ENCODE results near the gene SPZ1. TPM values are rescaled to one million over a fixed set of nuclear protein-coding genes. Genes with fewer than 3 reads are reported as not detected.

Gene SPZ1
- total RNA-seq, 2 experiments from 2014 or later = not detected

GRCh38 chr5:80283360-80283759 lies 36.4 kb upstream of the SPZ1 start:
- Mint-ChIP-seq H3K9me3 (no peaks in the 10 kb centered on the region), H3K36me3 (ENCODE audit: low read depth) (no peaks in the 10 kb centered on the region), H3K4me1 (ENCODE audit: low read depth) (peaks cover 13% of the 10 kb centered on the region), H3K27ac (no peak overlapping the region), H3K4me3 (no peak overlapping the region), H3K27me3 (no peaks in the 10 kb centered on the region)
- CTCF ChIA-PET = no interaction called here
- Histone ChIP-seq H3K27me3 (ENCODE audit: control insufficient read depth in 1 of 2, insufficient read depth in 2 of 2, low read length in 2 of 2) (no peaks in the 10 kb centered on the region), H3K4me1 (ENCODE audit: insufficient read depth, low read length) (peaks cover 7% of the 10 kb centered on the region), H3K9me3 (ENCODE audit: control insufficient read depth in 1 of 2, insufficient read depth in 1 of 2, low read length in 2 of 2) (no peaks in the 10 kb centered on the region), H3K27ac (ENCODE audit: low read depth in 1 of 2, low read length in 2 of 2) (no peak overlapping the region), H3K4me3 (ENCODE audit: low read length) (no peak overlapping the region), H3K36me3 (ENCODE audit: insufficient read depth, low read length) (no peaks in the 10 kb centered on the region)
- DNase-seq (no peak), ATAC-seq (ENCODE audit: poor library complexity) (no peak)
- POLR2A ChIA-PET = no interaction called here
- intact Hi-C loops (cut with DNase I, micrococcal nuclease) = no loop called here
- TF ChIP-seq CTCF (IDR thresholded peaks at IDR 0.05) = no peak

GRCh38 chr5:80284720-80285119 lies 35.1 kb upstream of the SPZ1 start:
- Histone ChIP-seq H3K27ac (ENCODE audit: low read depth in 1 of 2, low read length in 2 of 2) (no peak overlapping the region), H3K9me3 (ENCODE audit: control insufficient read depth in 1 of 2, insufficient read depth in 1 of 2, low read length in 2 of 2) (no peaks in the 10 kb centered on the region), H3K4me1 (ENCODE audit: insufficient read depth, low read length) (peaks cover 7% of the 10 kb centered on the region), H3K36me3 (ENCODE audit: insufficient read depth, low read length) (no peaks in the 10 kb centered on the region), H3K4me3 (ENCODE audit: low read length) (no peak overlapping the region), H3K27me3 (ENCODE audit: control insufficient read depth in 1 of 2, insufficient read depth in 2 of 2, low read length in 2 of 2) (no peaks in the 10 kb centered on the region)
- Mint-ChIP-seq H3K36me3 (ENCODE audit: low read depth) (no peaks in the 10 kb centered on the region), H3K4me3 (no peak overlapping the region), H3K27ac (peak overlapping the region; percentile 19), H3K4me1 (ENCODE audit: low read depth) (peaks cover 13% of the 10 kb centered on the region), H3K27me3 (no peaks in the 10 kb centered on the region), H3K9me3 (no peaks in the 10 kb centered on the region)
- ATAC-seq (ENCODE audit: poor library complexity) (peak; percentile 91), DNase-seq (peak in 9 of 14 experiments; percentile 7 to 57 (median 18))
- intact Hi-C loops (cut with DNase I, micrococcal nuclease) = no loop called here
- CTCF ChIA-PET = interaction anchor here (1.0 to 1.4 kb wide), 4 partner anchors 23 to 201 kb away, joined by 3 read pairs; no protein-coding TSS in a partner anchor
- POLR2A ChIA-PET = interaction anchor here (1.0 to 1.4 kb wide), 2 partner anchors 9 to 92 kb away, joined by 3 to 4 read pairs; no protein-coding TSS in a partner anchor
- no peak for TF ChIP-seq CTCF (IDR thresholded peaks at IDR 0.05)

GRCh38 chr5:80288177-80288576 lies 31.6 kb upstream of the SPZ1 start:
- ChIA-PET POLR2A (no interaction called here), CTCF (no interaction called here)
- Mint-ChIP-seq H3K9me3 (no peaks in the 10 kb centered on the region), H3K27me3 (no peaks in the 10 kb centered on the region), H3K4me1 (ENCODE audit: low read depth) (peaks cover 13% of the 10 kb centered on the region), H3K4me3 (no peak overlapping the region), H3K36me3 (ENCODE audit: low read depth) (no peaks in the 10 kb centered on the region), H3K27ac (no peak overlapping the region)
- no peak for TF ChIP-seq CTCF (IDR thresholded peaks at IDR 0.05)
- H3K27me3 ChIP-seq (ENCODE audit: control insufficient read depth in 1 of 2, insufficient read depth in 2 of 2, low read length in 2 of 2) = no peaks in the 10 kb centered on the region
- intact Hi-C loops (cut with DNase I, micrococcal nuclease) = no loop called here
- H3K36me3 ChIP-seq (ENCODE audit: insufficient read depth, low read length) = no peaks in the 10 kb centered on the region
- no peaks in the 10 kb centered on the region for H3K9me3 ChIP-seq (ENCODE audit: control insufficient read depth in 1 of 2, insufficient read depth in 1 of 2, low read length in 2 of 2)
- no peak for ATAC-seq (ENCODE audit: poor library complexity)
- DNase-seq = no peak
- H3K4me3 ChIP-seq (ENCODE audit: low read length) = no peak overlapping the region
- H3K27ac ChIP-seq (ENCODE audit: low read depth in 1 of 2, low read length in 2 of 2) = no peak overlapping the region
- peaks cover 7% of the 10 kb centered on the region for H3K4me1 ChIP-seq (ENCODE audit: insufficient read depth, low read length)
